Transverse colon (tissue), 4 donors: ENCODE data around the gene TRPM4.

Experiments
- EP300 ChIP-seq: sonication (generic); formaldehyde crosslinking; IDR thresholded peaks from one replicate; pipeline ENCODE4 v1.6.1; 2017; ENCODE audit warnings: antibody characterized with exemption, low read depth
- POLR2A ChIP-seq: fragments of 450-650 bp; IDR thresholded peaks from one replicate; pipeline ENCODE4 v1.6.1; 2016; ENCODE audit warnings: antibody characterized with exemption, mild to moderate bottlenecking, moderate library complexity
- POLR2AphosphoS5 ChIP-seq, 3 donors: sonication (generic); formaldehyde crosslinking; IDR thresholded peaks; one replicate each; pipeline ENCODE4 v1.6.1; 2016; ENCODE audit warnings: antibody characterized with exemption in 3 of 3
- TF ChIP-seq, protein P1 (sequence below), 5 experiments: fragments of 200-600 bp in 3 of 5; fragments of 450-650 bp in 2 of 5; sonication (generic) in 3 of 5; IDR thresholded peaks; 1 replicate in 2 of 5; 2 replicates in 3 of 5; pipeline ENCODE4 v1.5.1; 2016 to 2017; ENCODE audit warnings: antibody characterized with exemption in 5 of 5, inconsistent platforms in 3 of 5, mild to moderate bottlenecking in 2 of 5, moderate library complexity in 1 of 5

GRCh38 chr19:49130325-49130724, 27.3 kb upstream of the TRPM4 start:
- TF ChIP-seq EP300 (no peak), POLR2A (no peak), POLR2AphosphoS5 (IDR thresholded peaks at IDR 0.05) (no peak)
- TF ChIP-seq, protein P1, sequence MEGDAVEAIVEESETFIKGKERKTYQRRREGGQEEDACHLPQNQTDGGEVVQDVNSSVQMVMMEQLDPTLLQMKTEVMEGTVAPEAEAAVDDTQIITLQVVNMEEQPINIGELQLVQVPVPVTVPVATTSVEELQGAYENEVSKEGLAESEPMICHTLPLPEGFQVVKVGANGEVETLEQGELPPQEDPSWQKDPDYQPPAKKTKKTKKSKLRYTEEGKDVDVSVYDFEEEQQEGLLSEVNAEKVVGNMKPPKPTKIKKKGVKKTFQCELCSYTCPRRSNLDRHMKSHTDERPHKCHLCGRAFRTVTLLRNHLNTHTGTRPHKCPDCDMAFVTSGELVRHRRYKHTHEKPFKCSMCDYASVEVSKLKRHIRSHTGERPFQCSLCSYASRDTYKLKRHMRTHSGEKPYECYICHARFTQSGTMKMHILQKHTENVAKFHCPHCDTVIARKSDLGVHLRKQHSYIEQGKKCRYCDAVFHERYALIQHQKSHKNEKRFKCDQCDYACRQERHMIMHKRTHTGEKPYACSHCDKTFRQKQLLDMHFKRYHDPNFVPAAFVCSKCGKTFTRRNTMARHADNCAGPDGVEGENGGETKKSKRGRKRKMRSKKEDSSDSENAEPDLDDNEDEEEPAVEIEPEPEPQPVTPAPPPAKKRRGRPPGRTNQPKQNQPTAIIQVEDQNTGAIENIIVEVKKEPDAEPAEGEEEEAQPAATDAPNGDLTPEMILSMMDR (IDR thresholded peaks at IDR 0.05) = no peak
